Spinal cord (tissue), 10 donors: Measurements from ENCODE around the gene ARHGEF2. TPM values are rescaled to one million over a fixed set of nuclear protein-coding genes. Genes with fewer than 3 reads are reported as not detected.
"Not testable (repeated sequence)": the region's sequence is repeated elsewhere in the genome, so short reads cannot be mapped to it uniquely, and the experiment has no call there.

Experiments
- DNase-seq, 6 donors: peaks; one replicate each; pipeline versions ENCODE4 v3.0.0 to v3.0.0-alpha.2; 2013 to 2015; ENCODE audit warnings: low spot score in 6 of 6, low read depth in 4 of 6
- H3K27ac ChIP-seq: one replicate; pipeline ENCODE4 v1.5.1; 2013; ENCODE audit warnings: low read depth, low read length, control low read depth
- H3K27me3 ChIP-seq: one replicate; pipeline ENCODE4 v1.6.1; 2013; ENCODE audit warnings: low read length; ENCODE audit not compliant: control insufficient read depth, insufficient read depth
- H3K36me3 ChIP-seq: one replicate; pipeline ENCODE4 v1.6.1; 2013; ENCODE audit warnings: low read length; ENCODE audit not compliant: control insufficient read depth, insufficient read depth
- H3K4me1 ChIP-seq: one replicate; pipeline ENCODE4 v1.6.1; 2013; ENCODE audit warnings: low read length; ENCODE audit not compliant: control insufficient read depth, insufficient read depth
- H3K4me3 ChIP-seq: one replicate; pipeline ENCODE4 v1.5.1; 2013; ENCODE audit warnings: low read depth, low read length, control low read depth
- H3K9me3 ChIP-seq: one replicate; pipeline ENCODE4 v1.6.1; 2013; ENCODE audit warnings: low read length; ENCODE audit not compliant: control insufficient read depth, insufficient read depth
- WGBS: methylation state at CpG from one replicate; pipeline ENCODE4 v1.1.5; 2013; ENCODE audit warnings: missing lambda C conversion rate; ENCODE audit not compliant: insufficient coverage; 5-methylcytosine and 5-hydroxymethylcytosine counted together
- polyA plus RNA-seq, 2 donors: library from polyadenylated mRNA; unstranded; fragments of 120-200 nt; gene quantifications; one replicate each; pipeline ENCODE4 v1.2.1, GENCODE V29; 2013; ENCODE audit not compliant: insufficient read length in 2 of 2
- total RNA-seq, 2 donors: library from RNA; depleted of rRNA in 1 of 2; stranded (reverse); fragments of 120-200 nt in 1 of 2; fragments of >200 nt in 1 of 2; gene quantifications; one replicate each; pipeline versions ENCODE4 v1.2.3 to v1.2.4, GENCODE V29; 2013 to 2014
- donor health status: healthy.

Gene ARHGEF2
- total and polyA plus RNA-seq, 4 donors: 62.1 to 95.5 (median 74.8) TPM

DNA sequence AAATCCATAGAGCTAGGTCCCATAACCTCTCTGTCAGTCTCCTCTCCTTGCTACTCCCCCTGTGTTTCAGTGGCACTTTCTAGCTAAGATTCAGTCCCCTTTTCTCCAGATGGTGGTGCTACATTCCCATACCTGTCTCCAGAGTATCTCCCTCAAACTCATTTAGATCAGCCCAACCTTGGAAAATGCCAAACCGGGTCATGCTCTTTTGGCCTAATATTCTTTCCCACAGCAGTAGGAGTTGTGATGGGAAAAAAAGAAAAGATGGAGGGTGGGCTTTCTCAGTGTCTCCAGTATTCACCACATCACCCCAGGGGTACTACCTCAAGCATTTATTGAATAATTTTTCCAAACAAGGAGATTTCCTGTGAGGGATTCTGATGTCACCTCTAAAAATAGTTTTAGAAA lies 40.1 kb downstream of the ARHGEF2 start:
- no CpG with 5 or more reads among the region's 1 CpG for WGBS

DNA sequence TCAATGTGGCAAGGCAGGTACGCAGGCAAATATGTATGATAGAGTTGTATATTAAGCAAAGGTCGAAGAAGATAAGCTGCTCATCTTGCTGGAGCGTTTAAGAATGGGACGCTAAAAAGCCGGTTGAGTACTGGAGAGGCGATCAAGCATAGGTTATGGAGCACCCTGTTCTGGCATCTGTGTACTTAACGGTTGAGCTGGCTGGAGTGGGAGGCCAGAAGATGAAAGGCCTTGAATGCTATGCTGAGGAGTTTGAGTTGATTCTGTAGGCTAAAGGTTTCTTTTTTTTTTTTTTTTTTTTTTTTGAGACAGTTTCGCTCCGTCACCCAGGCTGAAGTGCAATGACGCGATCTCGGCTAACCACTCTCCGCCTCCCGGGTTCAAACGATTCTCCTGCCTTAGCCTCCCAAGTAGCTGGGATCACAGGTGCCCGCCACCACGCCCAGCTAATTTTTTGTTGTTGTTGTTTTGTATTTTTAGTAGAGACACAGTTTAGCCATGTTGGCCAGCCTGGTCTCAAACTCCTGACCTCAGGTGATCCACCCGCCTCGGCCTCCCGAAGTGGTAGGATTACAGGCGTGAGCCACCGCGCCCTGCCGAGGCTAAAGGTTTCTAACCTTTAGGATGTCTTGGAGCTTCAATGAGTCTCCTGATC lies 43.3 kb downstream of the ARHGEF2 start:
- H3K4me3 ChIP-seq: peak overlapping the region; percentile 99
- H3K27me3 ChIP-seq: no peaks in the 10 kb centered on the region
- peaks cover 24% of the 10 kb centered on the region for H3K4me1 ChIP-seq
- 70% methylated on average over 13 of the region's 24 CpGs for WGBS
- no peak for DNase-seq
- peaks cover 19% of the 10 kb centered on the region for H3K36me3 ChIP-seq
- H3K27ac ChIP-seq: peak overlapping the region; percentile 95
- no peaks in the 10 kb centered on the region for H3K9me3 ChIP-seq

More for the DNA sequence above, 40.1 kb downstream of the ARHGEF2 start:
- DNase-seq: peak in 3 of 6 donors; percentile 47 to 89 (median 85)
- H3K4me1 ChIP-seq: peaks cover 28% of the 10 kb centered on the region
- H3K9me3 ChIP-seq: no peaks in the 10 kb centered on the region
- H3K27me3 ChIP-seq: no peaks in the 10 kb centered on the region
- peaks cover 11% of the 10 kb centered on the region for H3K36me3 ChIP-seq
- H3K27ac ChIP-seq: peak overlapping the region; percentile 40
- no peak overlapping the region for H3K4me3 ChIP-seq

GRCh38 chr1:155934097-155934935 lies 44.0 kb downstream of the ARHGEF2 start, which contains the start of gene KHDC4:
TSS of gene KHDC4 (minus strand) at chr1:155934413. CDS start at chr1:155934373, 40 bp downstream.
- Histone ChIP-seq H3K4me1 (peaks cover 24% of the 10 kb centered on the region), H3K27ac (peak within 1 kb of the TSS; percentile 95), H3K27me3 (no peaks in the 10 kb centered on the region), H3K36me3 (peaks cover 22% of the 10 kb centered on the region), H3K4me3 (peak within 1 kb of the TSS; percentile 99), H3K9me3 (no peaks in the 10 kb centered on the region)
- peak; percentile 97 to 100 (median 99) for DNase-seq
- under 1% methylated on average over 47 of the region's 50 CpGs for WGBS

- DNase-seq: no peak
- H3K4me1 ChIP-seq: peaks cover 24% of the 10 kb centered on the region
- no peaks in the 10 kb centered on the region for H3K9me3 ChIP-seq
- H3K27ac ChIP-seq: peak overlapping the region; percentile 95
- WGBS: 1% methylated on average over 8 of the region's 10 CpGs
- no peaks in the 10 kb centered on the region for H3K27me3 ChIP-seq
- H3K4me3 ChIP-seq: peak overlapping the region; percentile 99
- peaks cover 24% of the 10 kb centered on the region for H3K36me3 ChIP-seq
Observed at GRCh38 chr1:155933591-155934096, 44.7 kb downstream of the ARHGEF2 start.

GRCh38 chr1:155932487-155932886 lies 45.9 kb downstream of the ARHGEF2 start:
- peaks cover 34% of the 10 kb centered on the region for H3K36me3 ChIP-seq
- no peaks in the 10 kb centered on the region for H3K27me3 ChIP-seq
- H3K4me1 ChIP-seq: peaks cover 24% of the 10 kb centered on the region
- 100% methylated on average over 1 of the region's 5 CpGs for WGBS
- no peak overlapping the region for H3K4me3 ChIP-seq
- no peak overlapping the region for H3K27ac ChIP-seq
- H3K9me3 ChIP-seq: no peaks in the 10 kb centered on the region
- no peak for DNase-seq

DNA sequence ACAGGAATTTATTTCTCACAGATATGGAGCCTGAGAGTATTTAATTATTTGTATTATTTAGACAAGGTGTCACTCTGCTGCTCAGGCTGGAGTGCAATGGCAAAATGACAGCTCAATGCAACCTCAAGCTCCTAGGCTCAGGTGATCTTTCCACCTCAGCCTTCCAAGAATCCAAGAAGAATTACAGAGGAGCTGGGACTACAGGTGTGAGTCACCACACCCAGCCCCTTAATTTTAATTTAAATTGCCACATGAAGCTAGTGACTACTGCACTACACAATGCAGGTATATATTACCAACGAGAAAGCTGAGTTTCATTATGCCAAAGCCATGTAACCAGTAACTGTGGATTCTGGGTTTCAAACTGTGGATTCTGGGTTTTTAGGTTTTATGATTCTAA lies 46.3 kb downstream of the ARHGEF2 start:
- Histone ChIP-seq H3K9me3 (no peaks in the 10 kb centered on the region), H3K4me3 (no peak overlapping the region), H3K36me3 (peaks cover 38% of the 10 kb centered on the region), H3K27me3 (no peaks in the 10 kb centered on the region), H3K27ac (no peak overlapping the region), H3K4me1 (peaks cover 24% of the 10 kb centered on the region)
- WGBS: no CpG with 5 or more reads among the region's 1 CpG
- no peak for DNase-seq

DNA sequence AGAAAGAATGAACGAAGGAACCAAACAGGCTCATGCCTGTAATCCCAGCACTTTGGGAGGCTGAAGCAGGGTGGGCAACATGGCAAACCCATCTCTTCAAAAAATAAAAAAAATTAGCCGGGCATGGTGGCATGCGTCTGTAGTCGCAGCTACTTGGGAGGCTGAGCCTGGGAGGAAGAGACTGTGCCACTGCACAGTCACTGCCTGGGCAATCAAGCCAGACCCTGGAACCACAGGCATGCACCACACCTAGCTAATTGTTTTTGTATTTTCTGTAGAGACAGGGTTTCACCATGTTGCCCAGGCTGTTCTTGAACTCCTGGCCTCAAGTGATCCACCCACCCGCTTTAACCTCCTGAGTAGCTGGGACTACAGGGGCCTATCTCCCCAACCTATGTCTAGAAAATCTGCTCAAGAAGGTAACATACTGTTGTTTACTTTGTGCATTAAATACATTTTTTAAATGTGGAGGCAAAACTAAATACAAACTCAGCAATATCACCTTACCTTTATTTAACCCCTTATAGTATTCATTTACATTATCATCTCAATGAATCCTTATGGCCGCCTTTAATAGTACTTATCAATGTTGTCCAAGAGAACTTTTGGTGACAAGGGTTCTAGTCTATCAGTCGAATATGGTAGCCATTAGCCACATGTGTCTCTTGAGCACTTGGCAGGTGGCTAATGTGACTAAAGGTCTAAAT lies 46.9 kb downstream of the ARHGEF2 start:
- 100% methylated on average over 1 of the region's 7 CpGs for WGBS
- Histone ChIP-seq H3K27ac (no peak overlapping the region), H3K27me3 (no peaks in the 10 kb centered on the region), H3K36me3 (peaks cover 44% of the 10 kb centered on the region), H3K9me3 (no peaks in the 10 kb centered on the region), H3K4me1 (peaks cover 24% of the 10 kb centered on the region), H3K4me3 (no peak overlapping the region)
- no peak for DNase-seq

DNA sequence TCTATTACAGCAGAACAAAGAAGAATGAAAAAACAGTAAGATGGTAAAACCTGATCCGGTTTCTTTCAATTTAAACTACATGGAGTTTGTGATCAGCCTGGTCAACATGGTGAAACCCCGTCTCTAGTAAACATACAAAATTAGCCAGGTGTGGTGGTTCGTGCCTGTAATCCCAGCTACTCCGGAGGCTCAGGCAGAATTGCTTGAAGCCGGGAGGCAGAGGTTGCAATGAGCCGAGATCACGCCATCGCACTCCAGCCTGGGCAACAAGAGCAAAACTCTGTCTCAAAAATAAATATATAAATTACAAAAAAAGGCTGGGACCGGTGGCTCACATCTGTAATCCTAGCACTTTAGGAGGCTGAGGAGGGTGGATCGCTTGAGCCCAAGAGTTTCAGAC lies 47.6 kb downstream of the ARHGEF2 start:
- DNase-seq, H3K27ac ChIP-seq, H3K27me3 ChIP-seq, H3K4me3 ChIP-seq, H3K9me3 ChIP-seq: not testable (repeated sequence)
- peaks cover 50% of the 10 kb centered on the region for H3K36me3 ChIP-seq
- H3K4me1 ChIP-seq: peaks cover 24% of the 10 kb centered on the region
- 100% methylated on average over 3 of the region's 10 CpGs for WGBS

- no peak overlapping the region for H3K4me3 ChIP-seq
- H3K9me3 ChIP-seq: no peaks in the 10 kb centered on the region
- no peaks in the 10 kb centered on the region for H3K27me3 ChIP-seq
- WGBS: 83% methylated on average over 1 of the region's 5 CpGs
- peaks cover 67% of the 10 kb centered on the region for H3K36me3 ChIP-seq
- peaks cover 17% of the 10 kb centered on the region for H3K4me1 ChIP-seq
- no peak overlapping the region for H3K27ac ChIP-seq
- no peak for DNase-seq
Observed at GRCh38 chr1:155929057-155929456, 49.3 kb downstream of the ARHGEF2 start.
